Thyroid gland (tissue), 4 donors: ENCODE measurements around the gene GDF11. TPM values are rescaled to one million over a fixed set of nuclear protein-coding genes. Genes with fewer than 3 reads are reported as not detected.

Source experiments
- DNase-seq, 2 donors: peaks; one replicate each; pipeline ENCODE4 v3.0.0-alpha.2; 2019
- H3K27ac ChIP-seq, 3 donors: fragments of 200-600 bp; sonication (generic); 1 replicate in 2 of 3; 2 replicates in 1 of 3; pipeline ENCODE4 v1.5.1; 2016 to 2019; ENCODE audit warnings: mild to moderate bottlenecking in 1 of 3, moderate library complexity in 1 of 3
- H3K27me3 ChIP-seq: fragments of 200-600 bp; sonication (generic); one replicate; pipeline ENCODE4 v1.5.1; 2019
- H3K36me3 ChIP-seq, 2 donors: fragments of 200-600 bp; sonication (generic); one replicate each; pipeline ENCODE4 v1.5.1; 2016 to 2019
- H3K4me1 ChIP-seq, 2 donors: fragments of 200-600 bp; sonication (generic); one replicate each; pipeline ENCODE4 v1.5.1; 2017 to 2019
- H3K4me3 ChIP-seq, 3 donors: fragments of 200-600 bp; sonication (generic); replicated peaks in 1 of 3; 1 replicate in 2 of 3; 2 replicates in 1 of 3; pipeline ENCODE4 v1.5.1; 2016; ENCODE audit warnings: mild to moderate bottlenecking in 1 of 3
- H3K9me3 ChIP-seq: fragments of 200-600 bp; sonication (generic); one replicate; pipeline ENCODE4 v1.5.1; 2017
- POLR2A ChIP-seq, 2 donors: fragments of 450-650 bp; IDR thresholded peaks; one replicate each; pipeline ENCODE4 v1.6.1; 2017; ENCODE audit warnings: antibody characterized with exemption in 2 of 2, mild to moderate bottlenecking in 2 of 2, moderate library complexity in 1 of 2
- WGBS, 2 donors: methylation state at CpG; one replicate each; pipeline ENCODE4 v1.1.5; 2017; 5-methylcytosine and 5-hydroxymethylcytosine counted together
- intact Hi-C: fragments of 100-400 bp; cut with DNase I; formaldehyde crosslinking; loops from one replicate; pipeline ENCODE4 v1.15.1; 2023
- total RNA-seq, 4 donors: library from RNA; depleted of rRNA; stranded (reverse); fragments of >200 nt; gene quantifications; one replicate each; pipeline ENCODE4 v1.2.3, GENCODE V29; 2016
- TF ChIP-seq, protein P1 (sequence below), 6 experiments: fragments of 200-600 bp in 3 of 6; fragments of 450-650 bp in 3 of 6; sonication (generic) in 3 of 6; IDR thresholded peaks; one replicate each; pipeline ENCODE4 v1.5.1; 2016 to 2019; ENCODE audit warnings: antibody characterized with exemption in 6 of 6, mild to moderate bottlenecking in 2 of 6, inconsistent platforms in 1 of 6, moderate library complexity in 1 of 6

Gene GDF11
- total RNA-seq, 4 donors from 2014 or later, result 4.8 to 7.5 (median 6.7) TPM

DNA sequence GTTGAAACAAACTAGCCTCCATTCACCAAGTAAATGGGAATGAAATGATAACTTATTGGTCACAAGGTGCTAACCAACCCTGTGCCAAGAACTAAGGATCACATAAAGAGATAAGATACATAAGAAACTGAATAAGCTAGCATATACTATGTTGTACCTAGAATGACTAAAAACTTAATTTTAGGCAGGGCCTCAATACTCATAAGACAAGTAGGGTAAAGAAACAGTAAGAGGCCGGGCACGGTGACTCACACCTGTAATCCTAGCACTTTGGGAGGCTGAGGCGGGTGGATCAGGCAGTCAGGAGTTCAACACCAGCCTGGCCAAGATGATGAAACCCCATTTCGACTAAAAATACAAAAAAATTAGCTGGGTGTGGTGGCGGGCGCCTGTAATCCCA is 17.7 kb downstream of the GDF11 start:
- Histone ChIP-seq H3K27ac (no peak overlapping the region), H3K4me1 (peaks cover 8 to 11% of the 10 kb centered on the region in 2 donors), H3K9me3 (no peaks in the 10 kb centered on the region), H3K36me3 (peaks cover 30 to 42% of the 10 kb centered on the region in 2 donors), H3K4me3 (no peak overlapping the region), H3K27me3 (no peaks in the 10 kb centered on the region)
- intact Hi-C loops, result no loop called here
- DNase-seq, result no peak
- TF ChIP-seq, protein P1, sequence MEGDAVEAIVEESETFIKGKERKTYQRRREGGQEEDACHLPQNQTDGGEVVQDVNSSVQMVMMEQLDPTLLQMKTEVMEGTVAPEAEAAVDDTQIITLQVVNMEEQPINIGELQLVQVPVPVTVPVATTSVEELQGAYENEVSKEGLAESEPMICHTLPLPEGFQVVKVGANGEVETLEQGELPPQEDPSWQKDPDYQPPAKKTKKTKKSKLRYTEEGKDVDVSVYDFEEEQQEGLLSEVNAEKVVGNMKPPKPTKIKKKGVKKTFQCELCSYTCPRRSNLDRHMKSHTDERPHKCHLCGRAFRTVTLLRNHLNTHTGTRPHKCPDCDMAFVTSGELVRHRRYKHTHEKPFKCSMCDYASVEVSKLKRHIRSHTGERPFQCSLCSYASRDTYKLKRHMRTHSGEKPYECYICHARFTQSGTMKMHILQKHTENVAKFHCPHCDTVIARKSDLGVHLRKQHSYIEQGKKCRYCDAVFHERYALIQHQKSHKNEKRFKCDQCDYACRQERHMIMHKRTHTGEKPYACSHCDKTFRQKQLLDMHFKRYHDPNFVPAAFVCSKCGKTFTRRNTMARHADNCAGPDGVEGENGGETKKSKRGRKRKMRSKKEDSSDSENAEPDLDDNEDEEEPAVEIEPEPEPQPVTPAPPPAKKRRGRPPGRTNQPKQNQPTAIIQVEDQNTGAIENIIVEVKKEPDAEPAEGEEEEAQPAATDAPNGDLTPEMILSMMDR (IDR thresholded peaks at IDR 0.05), result no peak
- no peak for TF ChIP-seq POLR2A (IDR thresholded peaks at IDR 0.05)
- WGBS, 2 donors, result 95 to 97% methylated on average over 6 of the region's 6 CpGs

DNA sequence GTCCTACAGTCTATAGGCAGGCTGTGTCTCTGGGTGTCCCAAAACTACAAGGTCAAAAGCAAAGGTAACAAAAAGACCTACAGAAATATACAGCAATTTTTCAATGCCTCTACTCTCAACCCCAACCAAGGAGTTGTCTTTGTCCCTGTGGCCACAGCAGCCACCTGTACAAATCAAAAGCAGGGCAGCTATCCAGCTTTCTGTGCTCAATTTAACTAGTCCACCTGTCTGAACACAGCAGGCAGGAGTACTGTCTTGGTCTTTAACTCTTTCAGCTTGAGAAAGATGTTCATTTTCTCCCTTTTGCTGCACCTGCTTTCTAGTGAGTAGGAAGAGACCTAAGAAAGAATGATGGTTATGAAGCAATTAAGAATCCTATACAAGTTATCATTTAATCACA is 19.7 kb downstream of the GDF11 start:
- Histone ChIP-seq H3K9me3 (no peaks in the 10 kb centered on the region), H3K36me3 (peaks cover 18 to 25% of the 10 kb centered on the region in 2 donors), H3K4me3 (no peak overlapping the region), H3K27ac (no peak overlapping the region), H3K4me1 (peaks cover 14 to 21% of the 10 kb centered on the region in 2 donors), H3K27me3 (no peaks in the 10 kb centered on the region)
- no peak for TF ChIP-seq POLR2A (IDR thresholded peaks at IDR 0.05)
- TF ChIP-seq, protein P1 (IDR thresholded peaks at IDR 0.05), result no peak
- intact Hi-C loops, result no loop called here
- no peak for DNase-seq

DNA sequence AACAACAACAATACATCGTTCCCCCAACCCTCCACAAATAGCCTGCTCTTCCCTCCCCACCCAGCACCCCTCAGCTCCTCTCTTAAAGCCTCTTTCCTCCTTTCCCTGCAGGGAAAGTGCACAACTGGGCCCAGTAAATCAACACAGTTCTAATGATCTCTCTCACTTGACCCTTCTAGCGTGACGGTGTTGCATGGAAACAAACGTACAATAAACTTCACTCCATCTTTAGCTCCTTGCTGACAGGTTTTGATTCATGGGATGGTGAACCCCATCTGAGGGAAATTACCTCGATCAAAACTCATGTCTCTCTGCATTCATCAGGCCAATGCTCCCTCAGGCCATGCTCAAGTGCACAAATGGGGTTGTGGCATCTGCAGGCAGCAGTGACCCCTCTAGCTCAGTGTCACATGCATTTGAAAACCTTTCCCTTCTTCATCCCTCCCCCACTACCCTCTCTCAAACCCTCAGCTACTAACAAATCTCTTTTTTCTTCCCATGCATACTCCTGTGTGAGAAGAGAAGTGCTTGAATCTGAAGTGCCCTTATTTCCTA is 22.9 kb downstream of the GDF11 start:
- H3K4me3 ChIP-seq, result no peak overlapping the region
- peak overlapping the region in 2 of 3 donors; percentile 24 to 66 for H3K27ac ChIP-seq
- H3K4me1 ChIP-seq, result peaks cover 14 to 21% of the 10 kb centered on the region in 2 donors
- intact Hi-C loops, result no loop called here
- H3K36me3 ChIP-seq, result peaks cover 1 to 3% of the 10 kb centered on the region in 2 donors
- TF ChIP-seq, protein P1 (IDR thresholded peaks at IDR 0.05), result no peak
- no peak for TF ChIP-seq POLR2A (IDR thresholded peaks at IDR 0.05)
- H3K9me3 ChIP-seq, result no peaks in the 10 kb centered on the region
- no peaks in the 10 kb centered on the region for H3K27me3 ChIP-seq
- 34 to 47% methylated on average over 5 of the region's 5 CpGs for WGBS, 2 donors
- DNase-seq, result peak; percentile 40 to 55

DNA sequence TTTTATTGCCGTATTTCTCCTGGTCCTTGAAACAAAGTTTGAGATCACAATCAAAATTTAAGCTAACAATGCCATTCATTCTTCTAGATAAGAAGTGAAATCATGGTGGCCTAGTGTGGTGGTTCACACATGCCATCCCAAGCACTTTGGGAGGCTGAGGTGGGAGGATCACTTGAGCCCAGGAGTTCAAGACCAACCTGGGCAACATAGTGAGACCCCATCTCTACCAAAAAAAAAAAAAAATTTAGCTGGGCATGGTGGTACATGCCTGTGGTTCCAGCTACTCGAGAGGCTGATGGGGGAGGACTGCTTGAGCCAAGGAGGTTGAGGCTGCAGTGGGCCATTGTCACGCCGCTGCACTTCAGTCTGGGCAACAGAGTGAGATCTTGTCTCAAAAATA is 24.2 kb downstream of the GDF11 start:
- H3K36me3 ChIP-seq, result peaks cover 5 to 11% of the 10 kb centered on the region in 2 donors
- no peak overlapping the region for H3K4me3 ChIP-seq
- no peaks in the 10 kb centered on the region for H3K9me3 ChIP-seq
- no peak overlapping the region for H3K27ac ChIP-seq
- TF ChIP-seq POLR2A (IDR thresholded peaks at IDR 0.05), result no peak
- TF ChIP-seq, protein P1 (IDR thresholded peaks at IDR 0.05), result no peak
- DNase-seq, result no peak
- H3K4me1 ChIP-seq, result peaks cover 14 to 18% of the 10 kb centered on the region in 2 donors
- no peaks in the 10 kb centered on the region for H3K27me3 ChIP-seq
- 94 to 95% methylated on average over 4 of the region's 4 CpGs for WGBS, 2 donors
- intact Hi-C loops, result no loop called here

DNA sequence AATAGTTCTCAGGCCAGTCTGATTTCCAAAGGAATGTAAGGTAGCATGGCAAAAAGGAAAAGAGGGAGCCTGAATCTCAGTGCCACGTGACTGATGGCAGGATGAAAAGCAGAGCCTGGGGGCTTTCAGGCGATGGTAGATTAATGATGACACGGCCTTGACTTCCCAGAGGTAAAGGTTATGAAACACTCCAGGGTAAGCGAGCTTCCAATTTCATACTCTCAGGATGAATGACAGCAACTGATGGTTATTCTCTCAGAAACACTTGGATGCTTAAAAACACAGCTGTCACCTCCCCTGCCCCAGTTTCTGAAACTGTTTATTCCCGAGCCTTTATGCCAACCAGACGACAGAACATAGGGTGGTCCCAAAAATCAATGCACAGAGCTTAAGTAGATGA is 28.8 kb downstream of the GDF11 start:
- intact Hi-C loops, result no loop called here
- TF ChIP-seq, protein P1 (IDR thresholded peaks at IDR 0.05), result no peak

More for the DNA sequence above, 28.8 kb downstream of the GDF11 start:
- no peak for DNase-seq
- Histone ChIP-seq H3K36me3 (peaks cover 9 to 11% of the 10 kb centered on the region in 2 donors), H3K4me1 (peaks cover 0 to under 1% of the 10 kb centered on the region in 2 donors), H3K9me3 (no peaks in the 10 kb centered on the region), H3K4me3 (no peak overlapping the region), H3K27ac (no peak overlapping the region), H3K27me3 (no peaks in the 10 kb centered on the region)
- WGBS, 2 donors, result 83 to 88% methylated on average over 6 of the region's 6 CpGs
